LoVo (cell line): Measurements from ENCODE around the gene CREB5.

ENCODE experiments used
- DNase-seq: peaks from one replicate; pipeline ENCODE4 v3.0.0-alpha.2; 2016; ENCODE audit warnings: low spot score

The CREB5 gene

GRCh38 chr7:28516390-28517172, 104.3 kb downstream of the CREB5 start:
- DNase-seq = no peak

DNA sequence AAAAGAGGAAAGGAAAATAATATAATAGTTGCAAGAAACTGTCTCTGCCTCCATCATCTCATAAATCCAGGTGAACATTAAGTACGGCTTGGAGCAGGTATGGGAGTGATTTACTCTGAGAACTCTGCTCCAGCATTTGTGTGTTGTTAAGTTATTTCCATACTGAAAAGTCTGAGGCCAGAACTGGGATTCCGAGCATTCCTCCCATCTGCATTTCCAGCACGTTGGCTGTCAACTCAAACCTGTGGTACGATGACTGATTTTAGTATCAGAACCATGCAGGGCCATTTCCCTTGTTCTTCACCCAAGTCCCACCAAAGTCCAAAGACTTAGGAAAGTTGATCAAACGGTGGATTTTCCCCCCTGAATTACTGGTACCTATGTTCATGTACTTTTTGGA, 104.9 kb downstream of the CREB5 start:
- no peak for DNase-seq

GRCh38 chr7:28517606-28518005, 105.3 kb downstream of the CREB5 start:
- DNase-seq = no peak

- no peak for DNase-seq
Observed at GRCh38 chr7:28520074-28521015, 108.0 kb downstream of the CREB5 start.

DNA sequence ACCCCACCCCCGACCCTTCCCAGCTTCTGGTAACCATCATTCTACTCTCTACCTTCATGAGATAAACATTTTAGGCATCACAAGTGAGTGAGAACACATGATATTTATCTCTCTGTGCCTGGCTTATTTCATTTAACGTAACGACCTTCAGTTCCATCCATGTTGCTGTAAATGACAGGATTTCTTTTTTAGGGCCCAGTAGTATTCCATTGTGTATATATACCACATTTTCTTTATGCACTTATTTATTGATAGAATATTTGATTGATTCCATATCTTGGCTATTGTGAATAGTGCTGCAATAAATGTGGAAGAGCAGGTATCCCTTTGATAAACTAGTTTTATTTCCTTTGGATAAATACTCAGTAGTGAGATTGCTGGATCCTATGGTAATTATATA, 112.7 kb downstream of the CREB5 start:
- no peak for DNase-seq

- no peak for DNase-seq
Observed at GRCh38 chr7:28528899-28529298, 116.6 kb downstream of the CREB5 start.

GRCh38 chr7:28529755-28530154, 117.4 kb downstream of the CREB5 start:
- DNase-seq = no peak

DNA sequence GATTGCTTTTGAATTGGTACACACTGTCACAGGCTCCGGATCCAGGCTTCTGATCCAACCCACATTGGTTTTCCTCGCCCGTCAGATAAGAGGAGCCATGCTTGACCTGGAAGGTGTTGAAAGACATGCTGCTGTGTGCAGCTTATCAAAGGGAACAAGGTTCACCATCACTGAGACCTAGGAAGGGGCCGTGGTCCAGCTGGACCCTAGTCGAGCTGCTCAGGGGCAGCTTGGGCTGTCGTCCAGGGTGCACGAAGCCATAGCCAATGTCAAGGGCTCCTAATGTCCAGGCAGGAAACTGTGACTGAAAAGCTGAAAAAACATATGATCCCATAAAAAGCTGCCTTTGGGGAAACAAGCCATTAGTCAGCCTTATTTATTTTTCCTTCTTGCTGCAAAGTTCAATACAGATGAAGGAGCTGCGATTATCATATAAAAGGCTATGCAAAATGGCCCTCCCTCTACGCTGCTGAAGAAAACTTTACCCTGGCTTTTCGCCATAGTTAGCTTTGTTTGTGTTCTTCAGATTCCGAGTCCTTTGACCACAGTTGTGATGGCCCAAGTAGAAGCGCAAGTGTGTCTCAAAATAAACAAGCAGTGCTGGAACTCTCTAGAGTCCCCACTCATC, 118.0 kb downstream of the CREB5 start:
- DNase-seq = no peak

GRCh38 chr7:28530803-28531175, 118.5 kb downstream of the CREB5 start:
- DNase-seq = no peak

DNA sequence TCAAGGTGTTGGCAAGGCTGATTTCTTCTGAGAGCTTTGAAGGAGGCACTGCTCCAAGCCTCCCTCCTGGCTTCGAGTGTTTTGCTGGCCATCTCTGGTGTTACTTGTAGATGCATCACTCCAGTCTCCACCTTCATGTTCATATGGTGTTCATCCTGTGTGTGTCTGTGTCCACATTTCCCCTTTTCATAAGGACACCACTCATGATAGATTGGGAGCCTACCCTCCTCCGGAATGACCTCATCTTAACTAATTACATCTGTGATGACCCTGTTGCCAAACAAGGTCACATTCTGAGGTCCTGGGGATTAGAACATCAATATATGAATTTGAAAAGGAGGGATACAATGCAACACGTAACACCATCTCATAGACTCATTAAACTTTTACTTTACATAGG, 119.0 kb downstream of the CREB5 start:
- DNase-seq = no peak

DNA sequence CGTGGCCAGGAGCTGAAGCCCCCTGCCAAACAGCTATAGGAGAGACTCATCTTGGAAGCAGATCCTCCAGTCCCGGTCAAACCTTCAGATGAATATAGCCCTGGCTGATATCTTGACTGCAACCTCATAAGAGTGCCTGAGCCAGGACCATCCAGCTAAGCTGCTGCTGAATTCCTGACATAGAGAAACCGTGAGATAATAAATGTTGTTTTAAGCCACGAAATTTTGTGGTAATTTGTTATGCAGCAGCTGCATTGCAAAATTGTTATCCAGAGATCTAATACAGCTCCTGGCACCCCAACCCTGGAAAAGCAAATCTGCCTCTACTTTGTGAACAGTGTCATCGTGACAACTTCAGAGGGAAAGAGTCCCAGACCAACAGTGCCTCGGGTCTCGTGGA, 119.9 kb downstream of the CREB5 start:
- no peak for DNase-seq

DNA sequence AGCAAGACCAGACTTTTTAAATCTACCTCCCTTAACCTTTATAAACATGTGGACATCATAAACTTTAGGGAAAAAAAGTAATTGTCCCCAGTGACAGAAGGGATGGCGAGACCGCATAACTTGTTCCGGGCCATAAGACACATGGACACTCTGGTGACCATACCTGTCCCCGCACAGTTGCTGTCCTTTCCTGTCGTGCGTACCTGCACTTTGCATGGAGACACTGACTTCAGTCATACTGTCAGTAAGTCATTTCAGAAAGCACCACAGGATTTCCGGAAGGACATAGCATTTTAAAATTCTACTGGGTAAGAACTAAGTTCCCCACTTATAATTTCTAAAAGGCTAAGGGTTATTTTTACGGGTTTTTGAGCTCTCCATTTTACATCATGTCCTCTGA, 120.9 kb downstream of the CREB5 start:
- DNase-seq = no peak

DNA sequence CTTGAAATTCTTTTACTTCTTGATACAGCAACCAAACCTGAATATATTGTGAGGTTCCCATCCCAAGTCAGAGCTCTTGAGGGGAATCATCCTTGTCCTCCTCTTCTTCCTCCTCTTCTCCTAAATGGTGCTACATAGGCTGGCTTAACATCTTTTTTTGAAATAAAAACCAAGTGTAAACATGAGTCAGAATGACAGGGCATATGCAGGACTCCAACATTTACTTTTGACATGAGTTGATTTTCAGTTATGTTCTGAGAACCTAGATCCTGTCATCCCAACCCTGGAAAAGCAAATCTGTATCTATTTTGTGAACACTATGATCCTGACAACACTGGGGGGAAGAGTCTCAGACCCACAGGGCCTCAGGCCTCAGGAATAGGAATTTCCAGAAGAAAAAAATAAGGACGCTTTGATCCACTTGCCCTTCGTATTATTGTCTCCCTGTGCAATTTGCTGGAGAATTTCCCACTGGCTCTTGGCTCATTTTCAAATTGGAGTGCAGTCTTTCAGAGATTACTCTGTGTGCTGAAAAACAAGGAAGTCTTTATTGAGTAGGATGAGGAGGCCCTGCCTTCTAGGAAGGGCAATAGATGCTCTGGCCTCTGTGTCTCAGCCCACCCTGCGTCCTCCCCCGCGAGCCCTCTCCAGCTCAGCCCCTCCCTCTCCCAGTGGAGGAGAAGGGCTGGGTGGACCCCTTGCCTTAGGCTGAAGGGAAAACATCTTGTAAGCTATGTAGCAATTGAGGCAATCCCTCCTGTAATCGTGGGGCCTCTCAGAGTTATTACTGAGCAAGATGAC, 121.6 kb downstream of the CREB5 start:
- no peak for DNase-seq

GRCh38 chr7:28536259-28536658, 123.9 kb downstream of the CREB5 start:
- peak; percentile 21 for DNase-seq

- no peak for DNase-seq
Observed at GRCh38 chr7:28539289-28539981, 127.1 kb downstream of the CREB5 start.

- no peak for DNase-seq
Observed at GRCh38 chr7:28542410-28542809, 130.1 kb downstream of the CREB5 start.

- DNase-seq = no peak
Observed at GRCh38 chr7:28544453-28545117, 132.3 kb downstream of the CREB5 start.

GRCh38 chr7:28546067-28546466, 133.7 kb downstream of the CREB5 start:
- no peak for DNase-seq

DNA sequence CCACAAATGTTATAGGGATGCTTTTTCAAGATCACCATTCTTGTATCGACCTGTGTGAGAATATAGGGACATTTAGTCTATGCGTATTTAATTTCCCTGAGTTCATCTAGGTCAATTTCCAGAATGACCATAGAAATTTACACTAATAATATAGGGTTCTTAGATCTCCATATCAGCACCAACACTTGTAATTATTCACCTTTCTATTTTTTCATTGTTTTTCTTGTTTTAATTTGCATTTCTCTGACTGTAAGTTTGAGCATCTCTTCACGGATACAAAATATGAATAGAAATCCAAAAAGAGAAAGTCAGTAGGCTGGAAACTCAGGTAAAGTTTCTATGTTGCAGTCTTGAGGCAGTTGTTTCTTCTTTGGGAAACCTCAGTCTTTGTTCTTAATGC, 134.8 kb downstream of the CREB5 start:
- DNase-seq = no peak

- DNase-seq = no peak
Observed at GRCh38 chr7:28548416-28548815, 136.1 kb downstream of the CREB5 start.

- DNase-seq = no peak
Observed at GRCh38 chr7:28549998-28550397, 137.7 kb downstream of the CREB5 start.
